HEK293T (cell line): ENCODE data around the gene WNK2.

Experiments used
- CTCF ChIA-PET: fragments of 350-600 bp; formaldehyde crosslinking; extraction: SDS; loops from one replicate; lab custom pipeline; 2021; ENCODE audit warnings: antibody characterized with exemption, inconsistent platforms; lab: Yijun Ruan, JAX
- POLR2A ChIA-PET: fragments of 350-600 bp; formaldehyde crosslinking; extraction: SDS; loops from one replicate; lab custom pipeline; 2020; ENCODE audit warnings: antibody characterized with exemption, inconsistent platforms; lab: Yijun Ruan, JAX
- DNase-seq: peaks from one replicate; pipeline ENCODE4 v3.0.0; 2012; ENCODE audit warnings: mixed read lengths; ENCODE audit errors: extremely low spot score
- ARNT ChIP-seq: fragments of 450-650 bp; IDR thresholded peaks from 2 replicates; pipeline ENCODE4 v1.6.1; 2017; ENCODE audit warnings: mild to moderate bottlenecking
- BHLHE40 ChIP-seq: fragments of 450-650 bp; IDR thresholded peaks from 2 replicates; pipeline ENCODE4 v1.6.1; 2016; ENCODE audit warnings: mild to moderate bottlenecking, moderate library complexity, borderline replicate concordance
- CTBP1 ChIP-seq: fragments of 450-650 bp; IDR thresholded peaks from 2 replicates; pipeline ENCODE4 v1.6.1; 2016; ENCODE audit warnings: borderline replicate concordance
- ELF4 ChIP-seq: fragments of 450-650 bp; IDR thresholded peaks from 2 replicates; pipeline ENCODE4 v1.6.1; 2017; ENCODE audit warnings: antibody characterized with exemption
- FOXA1 ChIP-seq: fragments of 450-650 bp; IDR thresholded peaks from 2 replicates; pipeline ENCODE4 v1.6.1; 2016; ENCODE audit warnings: mild to moderate bottlenecking
- FOXK2 ChIP-seq: fragments of 450-650 bp; IDR thresholded peaks from 2 replicates; pipeline ENCODE4 v1.6.1; 2016; ENCODE audit warnings: mild to moderate bottlenecking
- FOXM1 ChIP-seq: fragments of 450-650 bp; IDR thresholded peaks from 2 replicates; pipeline ENCODE4 v1.6.1; 2017; ENCODE audit warnings: mild to moderate bottlenecking, borderline replicate concordance
- HDGF ChIP-seq: fragments of 450-650 bp; IDR thresholded peaks from 2 replicates; pipeline ENCODE4 v1.6.1; 2017; ENCODE audit warnings: antibody characterized with exemption, borderline replicate concordance
- L3MBTL2 ChIP-seq: fragments of 450-650 bp; conservative IDR thresholded peaks from 2 replicates; pipeline ENCODE4 v1.6.1; 2016; ENCODE audit warnings: mild to moderate bottlenecking
- LEF1 ChIP-seq: fragments of 450-650 bp; IDR thresholded peaks from 2 replicates; pipeline ENCODE4 v1.6.1; 2017; ENCODE audit warnings: mild to moderate bottlenecking, borderline replicate concordance
- NFRKB ChIP-seq: fragments of 450-650 bp; IDR thresholded peaks from 2 replicates; pipeline ENCODE4 v1.6.1; 2016; ENCODE audit warnings: mild to moderate bottlenecking, moderate library complexity
- SP1 ChIP-seq: fragments of 450-650 bp; IDR thresholded peaks from 2 replicates; pipeline ENCODE4 v1.6.1; 2017
- SUZ12 ChIP-seq: fragments of 450-650 bp; IDR thresholded peaks from 2 replicates; pipeline ENCODE4 v1.6.1; 2016; ENCODE audit warnings: mild to moderate bottlenecking
- TARDBP ChIP-seq: fragments of 450-650 bp; IDR thresholded peaks from 2 replicates; pipeline ENCODE4 v1.6.1; 2016
- ZNF384 ChIP-seq: fragments of 450-650 bp; IDR thresholded peaks from 2 replicates; pipeline ENCODE4 v1.6.1; 2016
- TF ChIP-seq, protein P1 (sequence below): fragments of 450-650 bp; IDR thresholded peaks from 2 replicates; pipeline ENCODE4 v1.6.1; 2016

WNK2 gene

DNA sequence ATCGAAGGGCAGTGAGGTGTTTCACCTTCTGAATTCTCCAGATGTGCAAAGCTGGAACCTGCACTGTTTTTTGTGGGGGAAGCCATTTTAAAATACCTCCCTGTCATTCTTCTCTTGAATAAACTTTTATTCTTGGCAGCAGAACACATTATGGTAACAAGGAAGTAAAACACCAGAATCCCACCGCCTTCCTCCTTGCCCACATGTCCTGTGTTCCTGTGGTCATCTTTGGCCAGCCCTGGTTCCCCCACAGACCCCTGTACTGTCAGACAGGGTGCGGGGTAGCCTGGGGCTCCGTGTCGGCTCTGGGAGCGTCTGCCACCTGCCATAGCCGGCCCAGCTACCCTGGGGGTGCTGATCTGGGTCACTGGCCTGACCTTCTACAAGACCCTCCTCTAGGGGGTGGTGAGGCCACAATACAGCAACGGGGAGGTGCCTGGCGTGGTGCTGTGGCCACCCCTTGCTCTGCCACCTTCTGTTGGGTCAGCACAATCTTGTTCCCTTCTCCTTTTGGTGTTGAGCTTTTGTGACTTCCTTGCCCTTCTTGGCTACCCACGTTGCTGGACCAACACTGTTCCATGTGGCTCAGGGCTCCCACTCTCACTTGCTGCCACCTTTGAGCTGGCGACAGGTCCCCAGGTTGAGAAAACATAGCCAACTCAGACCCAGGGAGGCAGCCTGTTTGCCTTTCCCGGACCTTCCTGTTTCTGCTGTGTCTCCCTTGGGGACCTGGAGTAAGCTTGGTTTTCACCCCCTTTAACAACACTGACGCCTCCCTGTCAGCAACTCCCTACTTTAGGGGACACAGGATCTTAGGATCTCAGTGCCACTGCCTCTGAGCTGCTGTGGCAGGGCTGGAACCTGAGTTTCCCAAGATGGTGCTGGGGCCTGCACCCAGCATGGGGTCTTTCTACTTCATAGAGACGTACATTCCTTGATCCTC lies 4.8 kb downstream of the WNK2 start:
- POLR2A ChIA-PET: no interaction called here
- CTCF ChIA-PET: no interaction called here
- DNase-seq: no peak
- TF ChIP-seq SUZ12 (no peak), BHLHE40 (no peak), L3MBTL2 (no peak), ZNF384 (no peak), ARNT (no peak), FOXA1 (no peak), TARDBP (no peak), CTBP1 (no peak), SP1 (no peak)

DNA sequence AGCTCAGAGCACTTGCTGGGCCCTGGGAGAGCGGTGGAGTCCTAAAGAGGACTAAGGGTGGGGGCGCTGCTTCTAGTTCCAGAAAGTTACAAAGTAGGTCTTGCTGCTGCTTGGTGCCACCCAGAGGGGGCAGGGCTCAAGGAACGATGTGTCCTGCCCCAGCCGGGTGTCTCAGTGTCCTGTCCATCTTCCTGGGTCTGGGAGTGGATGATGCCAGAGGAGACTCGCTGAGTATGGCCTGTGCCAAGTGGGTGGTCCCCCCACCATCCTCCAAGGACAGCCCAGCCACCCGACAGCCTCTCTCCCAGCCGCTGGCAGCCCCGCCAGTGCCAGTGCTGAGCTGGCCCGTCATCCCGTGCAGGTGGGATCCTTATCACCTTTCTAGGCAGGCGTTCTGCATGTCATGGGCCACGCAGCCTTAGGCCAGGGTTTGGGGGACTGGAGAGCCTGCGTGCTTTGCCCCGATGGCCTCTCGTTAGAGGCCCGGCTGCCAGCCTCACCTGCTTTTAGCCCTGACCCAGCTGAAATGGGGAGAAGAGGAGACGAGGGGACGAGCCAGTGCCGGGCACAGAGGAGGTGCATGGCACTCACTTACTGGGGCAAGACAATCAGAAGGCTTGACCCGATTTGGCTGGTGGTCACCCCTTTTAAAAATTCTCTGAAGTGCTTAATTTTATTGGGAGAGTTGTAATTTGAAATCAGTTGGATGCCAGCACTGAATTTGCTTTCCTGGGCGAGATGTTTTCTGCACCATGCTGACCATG lies 5.6 kb downstream of the WNK2 start:
- TF ChIP-seq NFRKB: no peak
- TF ChIP-seq ELF4: no peak
- ChIA-PET POLR2A (no interaction called here), CTCF (no interaction called here)
- no peak for DNase-seq

DNA sequence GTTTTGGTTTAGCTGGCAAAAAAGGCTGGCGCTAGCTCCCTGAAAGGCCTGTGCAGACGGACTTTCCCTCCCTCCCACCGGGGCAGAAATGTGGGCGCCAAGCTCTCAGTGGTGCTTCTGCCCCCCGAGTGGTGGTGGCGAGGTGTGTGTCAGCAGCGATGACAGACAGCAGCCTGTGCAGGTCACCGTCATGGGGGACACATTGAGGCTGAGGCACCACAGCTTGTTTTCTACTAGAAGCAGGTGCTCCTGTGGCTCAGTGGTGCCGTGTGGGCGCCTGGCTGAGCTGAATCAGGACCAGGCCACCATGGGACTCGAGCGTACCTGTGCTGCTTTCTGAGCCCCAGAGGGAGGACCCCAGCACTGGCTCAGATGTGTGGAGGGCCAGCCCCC lies 6.2 kb downstream of the WNK2 start:
- DNase-seq: no peak
- TF ChIP-seq ZNF384 (no peak), TARDBP (no peak), FOXM1 (no peak), CTBP1 (no peak), L3MBTL2 (no peak), LEF1 (no peak), SP1 (no peak), BHLHE40 (no peak), ARNT (no peak)
- TF ChIP-seq, protein P1, sequence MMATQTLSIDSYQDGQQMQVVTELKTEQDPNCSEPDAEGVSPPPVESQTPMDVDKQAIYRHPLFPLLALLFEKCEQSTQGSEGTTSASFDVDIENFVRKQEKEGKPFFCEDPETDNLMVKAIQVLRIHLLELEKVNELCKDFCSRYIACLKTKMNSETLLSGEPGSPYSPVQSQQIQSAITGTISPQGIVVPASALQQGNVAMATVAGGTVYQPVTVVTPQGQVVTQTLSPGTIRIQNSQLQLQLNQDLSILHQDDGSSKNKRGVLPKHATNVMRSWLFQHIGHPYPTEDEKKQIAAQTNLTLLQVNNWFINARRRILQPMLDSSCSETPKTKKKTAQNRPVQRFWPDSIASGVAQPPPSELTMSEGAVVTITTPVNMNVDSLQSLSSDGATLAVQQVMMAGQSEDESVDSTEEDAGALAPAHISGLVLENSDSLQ: no peak
- CTCF ChIA-PET: no interaction called here
- POLR2A ChIA-PET: no interaction called here

DNA sequence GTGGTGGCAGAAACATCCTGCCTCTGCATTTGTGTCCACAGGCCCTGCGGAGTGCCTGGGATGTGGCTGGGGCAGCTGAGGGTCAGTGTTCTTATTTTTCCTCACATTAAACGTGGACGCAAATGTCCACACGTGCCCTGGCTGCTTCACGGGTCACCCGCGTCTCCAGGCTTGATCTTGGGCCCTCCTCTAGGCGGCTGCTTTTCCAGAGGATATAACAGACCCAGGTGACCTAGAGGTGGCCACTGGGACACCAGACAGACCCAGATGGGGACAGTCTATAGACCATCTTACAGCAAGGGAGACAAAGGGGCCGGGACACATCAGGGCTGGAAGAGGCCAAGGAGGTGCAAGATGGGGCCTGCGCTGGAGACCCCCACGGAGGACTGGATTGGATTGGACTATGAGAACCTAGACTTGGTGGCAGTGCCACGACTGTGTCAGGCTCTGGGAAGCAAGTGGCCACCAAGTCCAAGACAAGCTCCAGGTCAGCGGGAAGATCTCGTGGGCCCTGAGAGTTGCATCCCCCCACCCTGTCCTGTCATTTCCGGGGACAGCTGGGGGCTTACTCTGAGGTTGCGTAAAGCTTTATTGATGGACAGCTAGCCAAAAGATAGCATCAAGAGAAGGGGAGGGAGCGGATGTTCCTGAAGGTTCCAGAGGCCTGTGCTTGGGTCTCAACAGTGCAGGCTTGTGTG lies 6.9 kb downstream of the WNK2 start:
- CTCF ChIA-PET: no interaction called here
- POLR2A ChIA-PET: no interaction called here
- no peak for DNase-seq
- TF ChIP-seq ELF4: no peak
- no peak for TF ChIP-seq LEF1
- TF ChIP-seq SUZ12: no peak
- TF ChIP-seq L3MBTL2: no peak
- no peak for TF ChIP-seq FOXA1
- TF ChIP-seq, protein P1: no peak
- TF ChIP-seq HDGF: no peak
- TF ChIP-seq NFRKB: no peak
- TF ChIP-seq ZNF384: no peak

DNA sequence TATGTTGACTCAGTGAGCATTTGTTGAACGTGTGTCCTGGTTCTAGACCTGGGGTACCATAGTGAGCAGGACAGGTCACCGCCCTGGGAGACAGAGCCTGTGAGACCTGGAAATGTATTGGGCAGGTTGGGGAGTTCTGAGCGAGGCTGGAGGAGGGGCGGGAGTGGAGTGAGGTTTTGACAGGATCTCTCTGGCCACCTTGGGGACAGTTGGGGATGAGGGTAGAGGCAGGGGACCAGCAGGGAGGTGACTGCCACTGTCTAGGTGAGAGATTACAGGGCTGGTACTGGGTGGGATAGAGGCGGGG lies 7.4 kb downstream of the WNK2 start:
- no peak for TF ChIP-seq SUZ12
- no peak for TF ChIP-seq FOXK2
- no peak for TF ChIP-seq NFRKB
- no peak for TF ChIP-seq ELF4
- TF ChIP-seq, protein P1: no peak
- no peak for TF ChIP-seq HDGF
- no peak for TF ChIP-seq TARDBP
- TF ChIP-seq BHLHE40: no peak
- TF ChIP-seq ARNT: no peak
- TF ChIP-seq LEF1: no peak
- no peak for TF ChIP-seq FOXM1
- no peak for TF ChIP-seq ZNF384
- TF ChIP-seq CTBP1: no peak
- TF ChIP-seq FOXA1: no peak
- TF ChIP-seq SP1: no peak
- no peak for TF ChIP-seq L3MBTL2
- DNase-seq: no peak
- ChIA-PET POLR2A (no interaction called here), CTCF (no interaction called here)

- DNase-seq: no peak
- POLR2A ChIA-PET: no interaction called here
- CTCF ChIA-PET: no interaction called here
Observed at GRCh38 chr9:93192721-93193387, 8.9 kb downstream of the WNK2 start.

More at GRCh38 chr9:93192721-93193387, 8.9 kb downstream of the WNK2 start:
- TF ChIP-seq ARNT: no peak
- no peak for TF ChIP-seq ZNF384
- TF ChIP-seq L3MBTL2: no peak
- TF ChIP-seq, protein P1: no peak
- no peak for TF ChIP-seq FOXK2
- TF ChIP-seq SUZ12: no peak
- no peak for TF ChIP-seq TARDBP
- no peak for TF ChIP-seq ELF4
- no peak for TF ChIP-seq FOXM1
